ENCODE results near the gene BMPR1A.

GRCh38 chr10:86899670-86900276 is 143.4 kb downstream of the BMPR1A start:
- TF ChIP-seq SUZ12 (IDR thresholded peaks at IDR 0.05) (no peak), SP1 (IDR thresholded peaks at IDR 0.05) (no peak), BHLHE40 (IDR thresholded peaks at IDR 0.05; ENCODE audit: borderline replicate concordance) (no peak), TARDBP (IDR thresholded peaks at IDR 0.05) (no peak), PKNOX1 (IDR thresholded peaks at IDR 0.05) (no peak)
